Neural cell (in vitro differentiated cells): Measurements from ENCODE around the gene RAP1B.

Experiments used
- CTCF ChIP-seq: fragments of 450-650 bp; IDR thresholded peaks from 2 replicates; pipeline ENCODE4 v1.5.1; 2014; ENCODE audit warnings: antibody characterized with exemption, mild to moderate bottlenecking, moderate library complexity; ENCODE audit not compliant: poor library complexity, severe bottlenecking
- EP300 ChIP-seq: fragments of 450-650 bp; conservative IDR thresholded peaks from 2 replicates; pipeline ENCODE4 v1.6.1; 2014; ENCODE audit warnings: antibody characterized with exemption, mild to moderate bottlenecking, moderate library complexity; ENCODE audit not compliant: poor library complexity, severe bottlenecking
- POLR2AphosphoS5 ChIP-seq: IDR thresholded peaks from 2 replicates; pipeline ENCODE4 v1.6.1; 2012

DNA sequence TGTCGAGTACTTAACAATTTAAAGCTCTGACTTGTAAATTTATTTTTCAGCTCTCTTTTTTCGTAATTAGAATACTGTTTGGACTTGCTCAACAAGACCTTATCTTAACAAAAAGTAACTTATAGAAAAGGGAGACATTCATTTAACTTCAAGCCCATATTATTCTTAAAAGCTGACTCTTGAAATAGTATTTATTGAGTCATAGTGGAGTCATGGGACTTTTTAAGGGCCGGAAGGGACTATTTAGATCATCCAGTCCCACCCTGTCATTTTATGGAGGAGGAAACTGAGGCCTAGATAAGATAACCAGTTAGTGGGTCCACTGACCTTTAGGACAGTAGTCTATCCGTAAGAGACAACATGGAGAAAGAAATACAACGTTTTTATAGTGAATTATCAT is 1.5 kb downstream of the RAP1B start:
- TF ChIP-seq POLR2AphosphoS5 (no peak), EP300 (no peak), CTCF (no peak)
